Hematopoietic multipotent progenitor cell treated with erythropoietin and hydrocortisone succinate and interleukin-3 and kit ligand, for 4 days (in vitro differentiated cells): Measurements from ENCODE around the gene MVB12B.

Experiments used
- DNase-seq: peaks from one replicate; pipeline ENCODE4 v3.0.0-alpha.2; 2015

The MVB12B gene

DNA sequence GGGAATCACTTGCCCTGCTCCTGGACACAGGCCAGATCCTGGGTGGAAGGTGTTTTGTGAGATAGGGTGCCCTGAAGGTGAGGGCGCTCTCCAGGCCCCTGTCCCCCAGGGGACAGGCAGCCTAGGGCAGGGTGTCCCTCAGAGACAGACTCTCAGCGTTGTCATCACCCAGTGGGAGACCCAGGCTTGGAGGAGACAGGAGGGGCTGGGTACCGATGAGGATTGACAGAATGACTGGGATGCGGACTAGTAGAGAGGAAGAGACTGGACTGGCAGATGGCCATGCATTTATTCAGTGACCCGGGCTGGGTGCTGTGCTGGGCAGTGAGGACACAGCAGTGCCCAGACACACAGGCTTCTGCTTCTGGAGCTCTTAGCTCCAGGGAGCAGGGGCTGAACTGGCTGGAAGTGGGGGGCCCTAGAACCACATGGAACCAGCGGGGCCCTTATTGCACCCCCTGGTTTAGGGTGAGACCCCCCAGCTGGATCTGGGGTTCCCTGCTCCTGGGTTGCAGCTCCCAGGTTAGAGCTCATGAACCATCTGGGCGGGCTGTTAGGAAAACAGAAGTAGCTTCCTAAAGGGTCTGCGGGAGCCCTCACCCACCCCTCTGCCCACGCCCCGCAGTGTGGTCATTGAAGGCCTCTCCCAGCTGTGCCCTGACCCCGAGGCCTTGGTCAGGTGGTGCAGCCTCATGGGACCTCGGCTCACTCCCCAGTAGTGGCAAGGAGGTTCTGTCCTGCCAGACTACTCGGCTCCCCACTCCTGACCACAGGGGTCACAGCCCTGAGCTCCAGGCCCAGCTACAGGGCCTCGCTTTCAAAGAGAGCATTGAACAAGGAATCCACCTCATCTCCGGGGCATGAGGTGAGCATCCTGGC, 170.4 kb downstream of the MVB12B start:
- no peak for DNase-seq

DNA sequence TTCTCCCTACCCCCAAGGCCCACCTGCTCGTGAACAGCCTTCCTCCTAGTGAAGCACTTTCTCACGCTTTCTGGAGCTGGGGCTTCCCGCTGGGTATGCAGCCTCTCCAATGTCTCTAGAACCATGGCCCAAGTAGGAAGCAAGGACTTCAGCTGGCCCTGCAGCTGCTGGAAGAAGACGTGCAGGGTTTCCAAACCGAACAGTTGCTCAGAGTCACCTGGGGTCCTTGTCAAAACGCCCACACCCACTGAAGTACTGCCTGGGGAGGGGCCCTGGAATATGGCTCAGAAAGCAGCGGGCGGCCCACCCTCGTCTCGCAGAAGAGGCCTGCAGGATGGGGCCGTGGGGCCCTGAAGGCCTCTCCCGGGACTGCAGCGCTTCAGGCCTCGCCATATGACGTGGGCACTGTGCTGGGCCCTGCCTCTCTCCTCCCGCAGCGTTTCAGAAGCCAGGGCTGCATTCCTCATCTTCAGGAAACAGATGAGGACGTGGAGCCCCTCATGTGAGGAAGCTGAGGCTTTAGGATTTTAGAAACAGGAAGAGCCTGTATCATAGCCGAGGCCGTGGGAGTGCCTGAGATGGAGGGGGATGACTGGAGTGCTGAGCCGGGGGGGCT, 171.1 kb downstream of the MVB12B start:
- peak; percentile 67 for DNase-seq

DNA sequence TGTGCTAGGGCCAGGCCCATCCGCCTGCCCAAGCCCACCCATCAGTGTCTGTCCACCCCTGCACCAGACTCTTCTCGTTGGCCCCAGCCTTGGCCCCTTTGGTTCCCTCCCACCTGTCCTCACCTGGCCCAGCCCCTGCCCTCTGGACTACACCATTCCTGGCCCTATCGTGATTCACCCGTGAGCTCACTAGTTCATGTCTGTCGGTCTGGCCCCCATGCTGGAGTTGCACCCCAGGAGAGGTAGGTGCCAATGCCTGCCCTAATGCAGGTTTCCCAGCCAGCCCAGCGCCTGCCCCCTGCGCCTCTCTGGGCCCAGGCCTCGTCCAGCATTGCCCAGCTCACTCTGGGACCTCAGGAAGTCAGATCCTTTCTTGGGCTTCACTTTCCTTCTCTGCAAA, 171.7 kb downstream of the MVB12B start:
- no peak for DNase-seq

DNA sequence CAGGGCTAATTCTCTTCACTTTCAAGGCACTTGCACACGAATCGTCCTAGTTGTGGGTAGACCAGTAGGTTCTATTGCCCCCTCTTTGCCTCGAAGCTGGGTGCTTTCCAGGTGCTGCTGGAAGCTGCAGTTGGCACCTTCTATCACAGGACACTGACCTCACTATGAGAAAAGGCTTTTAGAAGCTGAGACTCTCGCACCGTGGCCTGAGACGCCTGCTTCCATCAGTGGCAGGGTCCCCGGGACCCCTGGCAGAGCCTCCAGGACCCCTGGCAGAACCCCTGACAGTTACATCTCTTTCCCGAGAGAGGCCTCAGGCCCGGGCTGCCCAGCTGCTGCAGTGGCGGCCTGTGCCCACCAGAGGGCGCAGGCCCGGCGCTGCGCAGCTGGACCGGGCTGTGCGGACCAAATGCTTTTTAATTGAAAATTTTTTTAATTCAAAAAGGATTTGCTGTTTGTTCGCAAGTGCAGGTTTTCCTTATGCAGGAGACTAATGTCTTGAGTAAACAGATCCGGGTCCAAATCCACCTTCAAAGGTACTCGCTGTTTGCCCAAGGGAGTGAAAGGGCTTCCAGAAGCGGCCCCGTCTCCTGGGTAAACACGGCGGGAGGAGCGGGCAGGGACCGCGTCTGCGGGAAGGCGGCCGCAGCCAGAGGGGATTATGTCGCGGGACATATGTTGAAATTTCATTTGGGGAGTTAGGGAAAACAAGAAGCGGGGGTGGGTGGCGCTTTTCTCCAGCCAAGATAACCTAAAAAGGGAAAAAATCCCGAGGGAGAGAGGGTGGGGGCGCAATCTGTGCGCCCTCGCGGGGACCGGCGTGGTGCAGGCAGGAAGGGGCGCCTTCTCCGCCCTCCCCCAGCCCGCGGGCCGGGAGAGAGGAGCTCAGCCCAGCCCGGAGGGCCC, 172.6 kb downstream of the MVB12B start:
- DNase-seq: peak; percentile 62

DNA sequence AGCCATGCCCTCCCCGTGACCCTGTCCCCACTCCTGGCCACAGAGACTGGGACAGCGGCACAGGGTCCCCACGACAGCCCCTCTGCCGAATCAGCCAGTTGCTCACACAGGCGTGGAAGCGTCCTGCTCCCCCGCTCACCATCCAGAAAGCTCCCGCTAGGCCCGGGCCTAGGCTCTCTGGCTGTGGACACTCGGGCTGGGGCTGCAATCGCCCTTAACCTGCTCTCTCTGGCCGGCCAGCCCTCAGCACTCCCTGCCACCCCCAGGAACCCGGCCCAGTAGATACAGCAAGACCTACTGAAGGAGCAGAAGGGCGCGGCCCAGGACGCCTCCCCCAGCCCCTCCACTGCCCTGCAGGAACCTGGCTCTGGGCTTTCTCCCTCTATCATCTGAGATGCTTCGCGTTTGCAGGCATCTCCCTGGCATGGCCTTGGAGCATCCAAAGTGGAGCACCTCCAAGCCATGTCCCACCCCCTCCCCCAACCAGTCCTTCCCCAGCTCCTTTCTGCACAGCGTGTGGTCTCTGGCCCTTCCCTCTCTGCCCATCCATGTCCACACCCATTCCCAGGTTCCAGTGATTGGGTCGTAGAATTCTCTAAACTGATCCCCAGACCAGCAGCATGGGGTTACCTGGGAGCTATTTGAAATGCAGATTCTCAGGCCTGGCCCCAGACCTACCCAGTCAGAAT, 173.4 kb downstream of the MVB12B start:
- DNase-seq: no peak

DNA sequence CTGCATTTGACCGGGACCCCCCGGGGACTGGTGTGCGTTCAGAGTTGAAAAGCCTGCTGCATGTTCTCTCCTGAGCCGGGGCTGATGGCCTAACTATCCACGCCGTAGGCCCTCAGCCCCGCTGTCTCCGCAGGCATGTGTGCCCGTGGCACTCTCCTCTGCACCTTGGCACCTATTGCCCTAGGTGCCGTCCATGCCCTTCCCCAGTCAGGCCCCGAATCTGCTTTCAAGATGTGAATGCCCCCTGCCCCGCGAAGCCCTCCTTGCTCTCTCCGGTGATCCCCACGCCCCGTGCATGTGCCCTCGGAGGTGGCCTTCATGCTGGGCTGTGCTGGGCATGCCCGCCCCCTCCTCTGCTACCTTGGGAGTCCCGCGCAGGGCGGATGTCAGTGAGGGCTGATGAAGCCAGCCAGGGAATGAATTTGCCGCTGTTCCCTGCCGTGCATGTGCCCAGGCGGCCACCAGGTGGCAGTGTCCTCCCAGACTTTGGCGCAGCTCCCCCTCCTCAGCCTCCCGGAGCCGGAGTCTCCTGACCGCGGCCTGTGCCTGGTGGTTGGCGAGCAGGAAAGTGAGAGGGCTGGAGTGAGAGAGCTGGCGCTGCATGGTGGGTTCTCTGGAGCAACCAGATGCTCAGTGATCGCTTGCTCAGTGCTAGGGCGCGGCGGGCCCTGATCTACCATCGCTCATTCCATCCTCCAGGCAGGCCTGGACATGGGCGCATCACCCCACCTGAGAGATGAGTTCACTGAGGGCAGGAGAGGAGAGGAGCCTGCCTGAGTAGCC, 174.2 kb downstream of the MVB12B start:
- DNase-seq: peak; percentile 81

DNA sequence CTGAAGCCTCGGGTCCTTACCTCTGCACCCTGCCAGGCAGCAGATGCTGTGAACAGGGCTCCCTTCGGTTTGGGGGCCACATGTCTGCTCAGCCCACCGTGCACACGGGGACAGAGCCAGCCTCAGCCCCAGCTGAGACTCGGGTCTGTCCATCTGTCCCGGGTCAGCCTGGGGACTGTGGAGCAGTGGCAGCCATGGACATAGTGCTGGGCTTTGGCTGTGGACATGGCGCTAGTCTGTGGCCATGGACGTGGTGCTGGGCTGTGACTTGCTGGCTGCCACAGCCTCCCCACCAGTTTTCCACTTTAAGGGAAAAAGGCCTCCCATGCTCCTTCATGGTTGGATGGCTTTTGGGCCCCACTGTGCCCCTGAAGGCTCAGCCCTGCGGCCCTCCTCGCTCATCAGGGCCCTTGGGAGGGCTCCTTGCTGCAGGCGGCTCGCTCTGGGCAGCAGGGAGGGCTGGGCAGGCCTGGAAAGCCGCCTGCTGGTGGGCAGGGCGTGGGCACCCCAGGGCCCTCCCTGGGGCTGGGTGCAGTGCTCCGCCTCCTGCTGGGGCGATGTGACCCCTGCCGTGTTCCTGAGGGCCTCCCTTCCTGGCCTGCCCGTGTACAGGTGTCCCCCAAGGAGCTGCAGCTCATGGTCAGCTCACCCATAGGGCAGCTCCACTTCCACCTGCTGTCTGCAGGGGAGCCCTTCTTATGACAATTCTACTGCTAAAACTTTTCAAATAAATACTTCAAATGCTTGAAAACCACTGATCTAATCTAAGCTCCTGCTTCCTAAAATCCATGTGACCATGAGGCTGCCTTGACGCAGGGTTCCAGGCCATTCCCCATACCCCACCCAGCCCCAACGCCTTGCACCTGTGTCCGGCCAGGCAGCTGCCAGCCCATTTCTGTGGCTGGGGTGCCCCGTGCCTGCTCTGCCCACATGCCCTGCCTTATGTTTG, 175.0 kb downstream of the MVB12B start:
- DNase-seq: no peak

DNA sequence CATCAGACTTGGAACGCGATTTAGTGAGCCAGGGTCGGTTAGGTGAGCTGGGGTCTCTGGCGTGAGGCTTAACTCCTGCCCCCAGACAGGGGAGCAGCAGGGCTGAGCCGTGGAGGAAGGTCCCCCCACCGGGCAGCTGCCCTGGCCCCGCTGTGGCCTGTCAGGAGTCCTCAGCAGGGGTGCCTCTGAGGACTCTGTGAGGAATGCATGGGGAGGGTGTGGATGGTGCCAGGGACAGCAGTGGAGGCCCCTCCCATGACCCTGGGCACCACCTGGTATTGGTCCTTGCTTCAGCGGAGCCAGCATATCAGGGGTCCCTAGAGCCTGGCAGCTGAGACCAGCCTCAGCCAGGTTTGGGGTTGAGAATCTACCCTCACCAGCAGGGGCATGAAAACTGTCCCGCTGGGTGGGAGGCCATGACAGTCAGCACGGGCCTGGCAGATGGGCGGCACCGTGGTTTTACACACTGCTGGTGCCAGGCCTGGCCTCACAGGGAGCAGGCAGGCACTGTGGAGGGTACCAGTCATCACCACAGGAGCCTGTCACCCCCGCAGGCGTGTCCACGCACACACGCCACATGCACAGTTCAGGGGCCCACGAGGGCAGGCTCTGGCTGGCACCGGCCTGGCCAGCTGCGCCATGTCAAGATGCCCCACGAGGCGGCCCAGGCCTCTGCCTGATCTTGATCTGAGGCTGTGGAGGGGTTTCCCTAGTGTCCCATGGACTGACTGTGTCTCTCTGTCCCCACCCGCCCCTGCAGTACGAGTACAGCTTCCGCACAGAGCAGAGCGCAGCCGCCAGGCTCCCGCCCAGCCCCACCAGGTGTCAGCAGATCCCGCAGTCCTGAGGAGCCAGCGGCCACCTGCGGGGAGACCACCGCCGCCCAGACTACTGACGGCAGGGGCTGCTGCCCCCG, 176.0 kb downstream of the MVB12B start:
- DNase-seq: no peak

DNA sequence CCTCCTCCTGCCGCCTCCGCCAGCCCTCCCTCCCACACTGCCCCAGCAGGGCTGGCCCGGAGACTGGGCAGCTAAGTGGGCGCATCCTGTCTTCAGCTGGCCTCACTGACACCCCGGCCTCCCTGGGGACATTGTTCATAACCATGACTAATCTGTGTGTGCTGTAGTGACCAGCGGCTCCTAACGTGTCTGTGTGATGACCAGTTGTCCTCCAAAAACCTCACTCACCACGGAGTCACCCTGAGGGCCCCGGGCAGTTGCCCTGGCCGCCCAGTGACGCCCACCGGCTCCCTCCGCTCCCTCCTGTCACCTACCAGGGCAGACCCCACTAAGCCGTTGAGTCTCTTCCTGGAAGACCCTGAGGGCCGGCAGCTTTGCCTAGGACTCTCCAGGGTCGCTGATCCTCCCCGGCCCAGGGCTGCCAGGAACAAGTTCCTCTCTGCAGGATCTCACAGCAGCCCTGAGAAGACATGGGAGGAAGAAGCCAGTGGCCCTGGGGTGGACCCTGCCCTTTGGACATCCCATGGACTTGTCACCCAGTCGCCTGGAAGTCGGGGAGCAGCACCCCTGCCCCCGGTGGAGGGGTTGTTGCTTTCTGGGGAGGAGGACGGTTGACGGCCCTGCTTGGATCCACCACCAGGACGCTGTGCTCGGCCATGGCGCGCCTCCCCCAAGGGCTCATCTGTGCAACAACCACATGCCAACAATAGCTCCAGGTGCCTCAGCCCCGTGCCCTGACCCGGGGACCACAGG, 176.9 kb downstream of the MVB12B start:
- no peak for DNase-seq

DNA sequence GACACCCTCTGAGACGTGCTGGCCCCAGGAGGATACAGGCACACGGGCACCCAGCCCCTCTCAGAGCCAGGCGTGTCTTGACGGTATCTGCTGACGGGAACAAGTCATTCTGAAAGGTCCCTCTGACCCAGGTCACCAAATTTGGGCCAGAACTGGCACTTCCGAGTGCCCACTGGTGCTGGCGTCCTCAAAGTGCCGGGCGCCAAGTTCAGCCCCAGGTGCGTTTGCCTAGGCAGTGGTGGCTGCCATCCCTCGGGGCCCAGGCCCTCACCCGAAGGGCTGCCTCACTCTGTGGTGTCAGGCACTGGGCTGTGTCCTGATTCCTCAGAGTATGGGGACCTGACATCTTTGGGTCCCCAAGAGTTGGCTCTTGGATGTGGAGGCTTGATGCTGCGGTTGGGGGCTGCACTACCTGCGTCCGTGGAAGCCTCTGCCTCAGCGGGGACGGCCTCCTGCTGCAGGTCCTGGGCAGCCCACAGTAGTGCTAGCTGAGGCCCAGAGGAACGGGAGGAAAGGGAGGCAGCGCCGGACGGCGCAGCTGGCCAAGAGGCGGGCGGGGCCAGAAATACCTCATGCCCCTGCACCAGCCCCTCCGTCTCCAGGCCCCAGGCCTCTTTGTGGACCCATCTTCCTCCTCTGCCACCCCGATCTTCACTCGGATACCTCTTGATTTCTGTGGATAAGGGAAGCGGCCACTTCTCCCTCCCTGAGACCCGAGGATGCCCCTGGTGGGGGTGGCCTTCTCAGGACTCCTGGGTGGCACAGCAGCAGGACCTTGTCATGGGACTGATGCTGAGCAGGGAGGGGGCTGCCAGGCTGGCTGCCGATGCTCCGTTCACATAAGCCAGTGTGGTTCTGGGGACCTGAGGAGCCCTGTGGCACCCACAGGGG, 177.7 kb downstream of the MVB12B start:
- no peak for DNase-seq

DNA sequence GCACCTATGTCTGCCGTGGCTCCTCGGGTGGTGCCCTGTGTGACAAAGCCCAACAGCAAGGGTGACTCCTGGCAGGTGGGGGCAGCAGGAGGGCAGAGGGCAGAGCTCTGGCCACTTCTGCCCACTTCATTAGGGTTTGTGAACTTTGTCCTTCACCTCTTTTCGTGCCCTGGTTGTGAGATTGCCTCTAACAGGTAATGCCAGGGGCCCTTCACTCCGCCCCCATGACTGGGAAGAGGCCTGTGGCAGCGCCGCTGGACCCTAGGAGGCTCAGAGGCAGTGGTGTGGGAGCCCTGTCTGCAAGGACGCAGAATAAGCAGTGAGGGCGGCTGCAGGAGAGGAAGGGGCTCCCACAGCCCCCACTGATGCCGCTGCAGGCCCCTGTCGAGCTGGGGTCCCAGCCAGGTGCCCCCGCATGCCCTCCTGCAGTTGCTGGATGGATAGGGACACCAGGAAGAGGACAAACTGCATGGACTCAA, 178.4 kb downstream of the MVB12B start:
- no peak for DNase-seq

DNA sequence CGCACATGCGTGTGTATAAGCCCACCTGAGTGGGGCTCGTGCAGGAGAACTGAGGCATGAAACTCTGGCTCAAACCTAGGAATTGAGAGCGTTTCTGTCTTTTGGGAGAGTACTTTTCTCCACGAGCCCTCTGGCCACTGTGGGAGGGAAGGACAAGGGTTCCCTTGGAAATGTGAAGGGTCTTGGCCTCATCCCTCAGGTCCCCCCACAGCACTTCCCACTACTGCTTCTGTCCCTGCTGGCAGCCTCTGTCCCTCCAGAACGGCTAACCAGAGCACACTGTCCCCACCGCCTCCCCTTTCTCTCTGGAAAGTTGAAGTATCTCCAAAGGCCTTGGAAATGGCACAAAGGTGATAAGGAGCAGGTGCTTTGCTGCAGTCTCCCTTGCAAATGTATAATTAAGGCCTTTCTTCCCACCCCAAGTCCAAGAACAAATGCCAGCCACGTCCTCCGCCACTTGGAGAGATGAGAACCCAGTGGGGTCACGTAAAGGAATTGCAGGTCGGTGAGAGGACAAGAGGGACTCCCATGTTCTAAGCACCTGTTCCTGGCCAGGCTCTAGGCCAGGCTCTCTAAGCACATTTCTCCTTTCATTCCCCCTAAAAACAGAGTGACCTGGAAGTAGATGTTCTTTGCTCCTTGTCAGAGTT, 179.2 kb downstream of the MVB12B start:
- no peak for DNase-seq

DNA sequence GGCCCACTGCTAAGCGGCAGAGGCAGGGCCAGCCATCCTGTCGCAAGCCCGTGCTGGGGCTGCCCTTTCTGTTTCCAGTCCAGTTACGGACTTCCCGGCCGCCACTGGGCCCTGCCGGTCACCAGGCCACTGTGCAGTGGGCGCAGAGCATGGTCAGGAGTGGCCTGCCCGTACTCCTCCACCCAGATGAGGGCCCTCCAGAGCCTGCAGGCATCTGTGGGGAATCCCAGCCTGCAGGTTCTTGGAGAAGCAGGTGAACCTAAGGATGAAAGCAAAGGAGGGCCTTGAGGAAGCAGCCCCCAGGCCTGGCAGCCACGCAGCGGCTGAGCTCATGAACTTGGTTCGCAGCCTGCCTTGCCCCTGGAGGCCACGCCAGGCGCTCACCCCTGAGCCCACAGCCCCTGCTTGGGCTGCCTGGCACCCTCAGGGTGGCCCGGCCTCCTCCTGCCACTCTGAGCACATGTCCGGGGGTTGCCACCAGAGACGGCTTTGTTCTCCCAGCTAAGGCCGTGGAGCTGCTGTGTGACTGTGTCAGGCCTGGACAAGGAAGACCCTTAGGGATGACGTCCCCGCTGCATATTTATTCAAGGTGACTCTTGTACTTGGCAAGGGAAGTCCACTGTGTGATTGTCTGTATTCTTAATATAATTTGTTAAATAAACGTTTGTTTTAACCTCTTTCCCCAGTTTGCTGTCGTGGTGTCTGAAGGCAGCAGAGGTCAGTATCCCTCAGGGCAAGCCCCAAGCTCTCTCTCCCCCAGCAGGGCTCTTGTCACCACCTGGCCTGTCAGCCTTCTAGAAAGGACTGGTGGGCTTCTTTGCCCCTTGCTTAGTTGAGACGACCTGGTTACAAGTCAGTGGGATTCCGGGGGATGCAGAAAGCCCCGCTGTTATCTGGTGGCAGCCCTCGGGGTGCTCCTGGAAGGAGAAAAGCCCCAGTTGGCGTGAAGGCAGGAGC, 180.0 kb downstream of the MVB12B start:
- DNase-seq: no peak

DNA sequence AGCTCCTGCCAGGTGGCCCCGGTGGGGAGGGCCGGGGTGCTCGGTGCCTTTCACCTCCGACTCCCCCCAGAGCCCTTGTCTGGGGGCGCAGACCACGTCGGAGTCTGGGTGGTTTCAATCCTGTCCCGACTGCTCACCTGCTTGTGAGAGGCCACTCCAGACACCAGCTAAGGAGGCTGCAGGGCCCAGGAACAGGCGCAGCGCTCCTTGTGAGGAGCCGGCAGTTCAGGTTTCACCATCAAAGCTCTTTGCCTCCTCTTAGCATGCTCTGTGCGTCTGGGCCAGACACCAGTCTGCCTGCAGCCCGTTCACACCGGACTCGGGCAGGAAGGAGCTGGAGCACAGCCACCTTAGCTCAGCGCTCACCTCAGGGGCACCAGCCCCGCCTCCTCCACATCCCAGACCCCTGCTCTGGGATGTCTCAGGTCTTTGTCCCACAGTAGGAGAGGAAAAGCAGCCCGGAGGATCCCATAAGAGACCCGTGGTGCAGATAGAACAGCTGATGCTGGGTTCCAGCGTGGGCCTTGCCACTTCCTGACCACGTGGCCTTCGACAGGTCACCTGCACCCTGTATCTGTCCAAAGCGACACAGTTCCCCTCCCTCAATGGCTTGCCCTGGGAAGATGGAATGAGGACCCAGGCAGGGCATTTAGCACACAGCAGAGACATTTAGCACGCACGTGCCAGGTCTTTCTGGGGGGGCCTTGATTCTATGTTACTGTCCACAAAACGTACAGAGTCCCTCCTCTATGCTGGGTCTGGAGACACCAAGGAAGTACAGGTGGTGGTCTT, 180.9 kb downstream of the MVB12B start:
- DNase-seq: no peak

DNA sequence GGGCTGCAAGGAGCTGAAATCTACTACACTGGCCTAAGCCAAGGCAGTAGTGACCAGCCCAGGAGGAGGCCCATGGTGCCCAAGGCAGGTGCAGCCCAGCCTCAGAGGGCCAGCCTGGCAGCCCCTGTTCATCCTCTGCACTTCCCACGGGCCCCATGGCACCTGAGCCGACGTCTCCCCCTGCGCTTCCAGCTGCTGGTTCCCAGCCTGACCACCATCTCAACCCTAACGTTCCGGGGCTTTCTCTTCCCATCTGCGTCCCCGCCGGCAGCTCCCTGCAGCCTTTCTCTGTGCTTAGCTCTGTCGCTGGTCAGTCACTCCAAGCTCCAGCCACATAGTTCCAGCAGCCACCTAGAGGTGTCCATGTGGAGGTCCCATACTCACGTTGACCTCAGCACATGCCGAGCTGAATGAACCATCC, 181.6 kb downstream of the MVB12B start:
- no peak for DNase-seq
